ENCODE data around the gene THUMPD3.

The THUMPD3 gene

GRCh38 chr3:9411302-9411701 is 48.4 kb downstream of the THUMPD3 start:
- H3K36me3 ChIP-seq (ENCODE audit: control insufficient read depth, insufficient read depth, low read length, severe bottlenecking) = peaks cover 5% of the 10 kb centered on the region

GRCh38 chr3:9412293-9412692 is 49.4 kb downstream of the THUMPD3 start:
- Histone ChIP-seq H3K4me3 (ENCODE audit: low read length) (no peak overlapping the region), H3K4me1 (ENCODE audit: control insufficient read depth, insufficient read depth, low read length) (peaks cover 50% of the 10 kb centered on the region), H3K36me3 (ENCODE audit: control insufficient read depth, insufficient read depth, low read length, severe bottlenecking) (peaks cover 5% of the 10 kb centered on the region), H3K9me3 (ENCODE audit: control insufficient read depth, low read length) (peaks cover 3% of the 10 kb centered on the region), H3K27me3 (replicated peaks; ENCODE audit: control insufficient read depth, insufficient read depth, low read length) (no peaks in the 10 kb centered on the region), H3K9ac (ENCODE audit: low read length) (no peak overlapping the region)
- no peak for DNase-seq (ENCODE audit: low read depth)

More at GRCh38 chr3:9411302-9411701, 48.4 kb downstream of the THUMPD3 start:
- no peak overlapping the region for H3K4me3 ChIP-seq (ENCODE audit: low read length)
- no peak for DNase-seq (ENCODE audit: low read depth)
- H3K4me1 ChIP-seq (ENCODE audit: control insufficient read depth, insufficient read depth, low read length) = peaks cover 44% of the 10 kb centered on the region
- H3K9ac ChIP-seq (ENCODE audit: low read length) = no peak overlapping the region
- H3K27me3 ChIP-seq (replicated peaks; ENCODE audit: control insufficient read depth, insufficient read depth, low read length) = no peaks in the 10 kb centered on the region
- H3K9me3 ChIP-seq (ENCODE audit: control insufficient read depth, low read length) = peaks cover 3% of the 10 kb centered on the region

- Histone ChIP-seq H3K4me1 (ENCODE audit: control insufficient read depth, insufficient read depth, low read length) (peaks cover 46% of the 10 kb centered on the region), H3K9ac (ENCODE audit: low read length) (no peak overlapping the region), H3K4me3 (ENCODE audit: low read length) (no peak overlapping the region), H3K9me3 (ENCODE audit: control insufficient read depth, low read length) (peaks cover 3% of the 10 kb centered on the region), H3K36me3 (ENCODE audit: control insufficient read depth, insufficient read depth, low read length, severe bottlenecking) (peaks cover 5% of the 10 kb centered on the region), H3K27me3 (replicated peaks; ENCODE audit: control insufficient read depth, insufficient read depth, low read length) (no peaks in the 10 kb centered on the region)
- DNase-seq (ENCODE audit: low read depth) = no peak
Measured at GRCh38 chr3:9414826-9415225, 52.0 kb downstream of the THUMPD3 start.

- Histone ChIP-seq H3K4me1 (ENCODE audit: control insufficient read depth, insufficient read depth, low read length) (peaks cover 46% of the 10 kb centered on the region), H3K9ac (ENCODE audit: low read length) (no peak overlapping the region), H3K27me3 (replicated peaks; ENCODE audit: control insufficient read depth, insufficient read depth, low read length) (no peaks in the 10 kb centered on the region), H3K9me3 (ENCODE audit: control insufficient read depth, low read length) (no peaks in the 10 kb centered on the region), H3K4me3 (ENCODE audit: low read length) (no peak overlapping the region), H3K36me3 (ENCODE audit: control insufficient read depth, insufficient read depth, low read length, severe bottlenecking) (no peaks in the 10 kb centered on the region)
- no peak for DNase-seq (ENCODE audit: low read depth)
Measured at GRCh38 chr3:9415485-9416138, 52.8 kb downstream of the THUMPD3 start.

- no peak for DNase-seq (ENCODE audit: low read depth)
- Histone ChIP-seq H3K9me3 (ENCODE audit: control insufficient read depth, low read length) (no peaks in the 10 kb centered on the region), H3K36me3 (ENCODE audit: control insufficient read depth, insufficient read depth, low read length, severe bottlenecking) (no peaks in the 10 kb centered on the region), H3K4me3 (ENCODE audit: low read length) (no peak overlapping the region), H3K27me3 (replicated peaks; ENCODE audit: control insufficient read depth, insufficient read depth, low read length) (no peaks in the 10 kb centered on the region), H3K9ac (ENCODE audit: low read length) (no peak overlapping the region), H3K4me1 (ENCODE audit: control insufficient read depth, insufficient read depth, low read length) (peaks cover 49% of the 10 kb centered on the region)
Measured at GRCh38 chr3:9416139-9416780, 53.4 kb downstream of the THUMPD3 start.

GRCh38 chr3:9420850-9421549 is 58.1 kb downstream of the THUMPD3 start:
- peak; percentile 49 for DNase-seq (ENCODE audit: low read depth)
- Histone ChIP-seq H3K9me3 (ENCODE audit: control insufficient read depth, low read length) (no peaks in the 10 kb centered on the region), H3K4me1 (ENCODE audit: control insufficient read depth, insufficient read depth, low read length) (peaks cover 62% of the 10 kb centered on the region), H3K36me3 (ENCODE audit: control insufficient read depth, insufficient read depth, low read length, severe bottlenecking) (peaks cover 7% of the 10 kb centered on the region), H3K4me3 (ENCODE audit: low read length) (no peak overlapping the region), H3K27me3 (replicated peaks; ENCODE audit: control insufficient read depth, insufficient read depth, low read length) (no peaks in the 10 kb centered on the region), H3K9ac (ENCODE audit: low read length) (no peak overlapping the region)

- Histone ChIP-seq H3K4me3 (ENCODE audit: low read length) (peak overlapping the region; percentile 30), H3K9ac (ENCODE audit: low read length) (peak overlapping the region; percentile 73), H3K27me3 (replicated peaks; ENCODE audit: control insufficient read depth, insufficient read depth, low read length) (no peaks in the 10 kb centered on the region), H3K36me3 (ENCODE audit: control insufficient read depth, insufficient read depth, low read length, severe bottlenecking) (peaks cover 22% of the 10 kb centered on the region), H3K9me3 (ENCODE audit: control insufficient read depth, low read length) (no peaks in the 10 kb centered on the region), H3K4me1 (ENCODE audit: control insufficient read depth, insufficient read depth, low read length) (peaks cover 62% of the 10 kb centered on the region)
- peak; percentile 97 for DNase-seq (ENCODE audit: low read depth)
Measured at GRCh38 chr3:9422712-9423424, 60.0 kb downstream of the THUMPD3 start.

- DNase-seq (ENCODE audit: low read depth) = no peak
- peaks cover 77% of the 10 kb centered on the region for H3K36me3 ChIP-seq (ENCODE audit: control insufficient read depth, insufficient read depth, low read length, severe bottlenecking)
- H3K4me1 ChIP-seq (ENCODE audit: control insufficient read depth, insufficient read depth, low read length) = peaks cover 36% of the 10 kb centered on the region
- H3K4me3 ChIP-seq (ENCODE audit: low read length) = no peak overlapping the region
- H3K27me3 ChIP-seq (replicated peaks; ENCODE audit: control insufficient read depth, insufficient read depth, low read length) = no peaks in the 10 kb centered on the region
- no peak overlapping the region for H3K9ac ChIP-seq (ENCODE audit: low read length)
- no peaks in the 10 kb centered on the region for H3K9me3 ChIP-seq (ENCODE audit: control insufficient read depth, low read length)
Measured at GRCh38 chr3:9428411-9428810, 65.6 kb downstream of the THUMPD3 start.

GRCh38 chr3:9430733-9431132 is 67.9 kb downstream of the THUMPD3 start:
- DNase-seq (ENCODE audit: low read depth) = no peak
- Histone ChIP-seq H3K9ac (ENCODE audit: low read length) (no peak overlapping the region), H3K36me3 (ENCODE audit: control insufficient read depth, insufficient read depth, low read length, severe bottlenecking) (peaks cover 92% of the 10 kb centered on the region), H3K9me3 (ENCODE audit: control insufficient read depth, low read length) (no peaks in the 10 kb centered on the region), H3K4me3 (ENCODE audit: low read length) (no peak overlapping the region), H3K4me1 (ENCODE audit: control insufficient read depth, insufficient read depth, low read length) (peaks cover 22% of the 10 kb centered on the region), H3K27me3 (replicated peaks; ENCODE audit: control insufficient read depth, insufficient read depth, low read length) (no peaks in the 10 kb centered on the region)

- Histone ChIP-seq H3K4me3 (ENCODE audit: low read length) (no peak overlapping the region), H3K9me3 (ENCODE audit: control insufficient read depth, low read length) (no peaks in the 10 kb centered on the region), H3K27me3 (replicated peaks; ENCODE audit: control insufficient read depth, insufficient read depth, low read length) (no peaks in the 10 kb centered on the region), H3K36me3 (ENCODE audit: control insufficient read depth, insufficient read depth, low read length, severe bottlenecking) (peaks cover 98% of the 10 kb centered on the region), H3K9ac (ENCODE audit: low read length) (no peak overlapping the region), H3K4me1 (ENCODE audit: control insufficient read depth, insufficient read depth, low read length) (peaks cover 2% of the 10 kb centered on the region)
- DNase-seq (ENCODE audit: low read depth) = no peak
Measured at GRCh38 chr3:9433627-9434521, 71.0 kb downstream of the THUMPD3 start.
